Adrenal gland (tissue), 12 donors: ENCODE data around the gene RTEL1. TPM values are rescaled to one million over a fixed set of nuclear protein-coding genes. Genes with fewer than 3 reads are reported as not detected.
"Not testable (repeated sequence)": the region's sequence is repeated elsewhere in the genome, so short reads cannot be mapped to it uniquely, and the experiment has no call there.

Experiments
- DNase-seq, 7 donors: peaks; one replicate each; pipeline ENCODE4 v3.0.0-alpha.2; 2019 to 2020
- H3K27ac ChIP-seq, 5 donors: fragments of 200-600 bp; sonication (generic) in 4 of 5; 1 replicate in 3 of 5; 2 replicates in 2 of 5; pipeline versions ENCODE4 v1.5.1 to v1.8.0; 2016 to 2020; ENCODE audit warnings: mild to moderate bottlenecking in 1 of 5
- H3K27me3 ChIP-seq: fragments of 200-600 bp; 2 replicates; pipeline ENCODE4 v1.8.0; 2021
- H3K36me3 ChIP-seq, 2 donors: fragments of 200-600 bp; replicated peaks in 1 of 2; 1 replicate in 1 of 2; 2 replicates in 1 of 2; pipeline versions ENCODE4 v1.5.1 to v1.8.0; 2018 to 2022
- H3K4me1 ChIP-seq, 2 donors: fragments of 200-600 bp; replicated peaks in 1 of 2; 1 replicate in 1 of 2; 2 replicates in 1 of 2; pipeline versions ENCODE4 v1.5.1 to v1.8.0; 2018 to 2021
- H3K4me3 ChIP-seq, 4 donors: fragments of 200-600 bp; sonication (generic) in 3 of 4; one replicate each; pipeline ENCODE4 v1.5.1; 2016 to 2018
- H3K9me3 ChIP-seq, 3 donors: fragments of 200-600 bp; sonication (generic) in 1 of 3; replicated peaks in 1 of 3; 1 replicate in 2 of 3; 2 replicates in 1 of 3; pipeline versions ENCODE4 v1.5.1 to v1.8.0; 2016 to 2021
- CTCF ChIP-seq, 6 experiments: fragments of 450-650 bp in 4 of 6; fragments of 200-600 bp in 2 of 6; sonication (generic) in 1 of 6; IDR thresholded peaks; 1 replicate in 5 of 6; 2 replicates in 1 of 6; pipeline versions ENCODE4 v1.5.1 to v1.8.0; 2016 to 2021; ENCODE audit warnings: antibody characterized with exemption in 6 of 6, mild to moderate bottlenecking in 2 of 6, moderate library complexity in 1 of 6
- POLR2A ChIP-seq, 2 donors: fragments of 450-650 bp; IDR thresholded peaks; one replicate each; pipeline ENCODE4 v1.6.1; 2017; ENCODE audit warnings: antibody characterized with exemption in 2 of 2, mild to moderate bottlenecking in 2 of 2, moderate library complexity in 1 of 2
- WGBS, 4 donors: extraction: QIAGEN DNeasy Blood & Tissue Kit in 2 of 4; methylation state at CpG; one replicate each; pipeline versions ENCODE4 v1.1.5 to v1.1.7; 2013 to 2017; 5-methylcytosine and 5-hydroxymethylcytosine counted together
- intact Hi-C, 2 donors: fragments of 100-400 bp; cut with DNase I; formaldehyde crosslinking; loops; one replicate each; pipeline versions ENCODE4 v1.14.1 to v1.15.0; 2022 to 2023
- polyA plus RNA-seq, 3 donors: library from polyadenylated mRNA; stranded (reverse); fragments of 200-250 nt in 2 of 3; fragments of 350-450 nt in 1 of 3; fragmentation: Illumina TruSeq in 1 of 3; extraction: RNeasy Lipid Tissue Mini Kit (QIAGEN cat#74804) in 1 of 3; gene quantifications; one replicate each; pipeline ENCODE4 v1.2.3, GENCODE V29; 2013 to 2014
- total RNA-seq, 9 donors: library from RNA; depleted of rRNA in 4 of 9; stranded (reverse); fragments of >200 nt in 4 of 9; fragments of 120-200 nt in 1 of 9; fragmentation: NEBNext Ultra II Directional in 1 of 9; extraction: Animal tissue kit (Norgen Biotek cat#: 25700) in 1 of 9; gene quantifications; one replicate each; pipeline versions ENCODE4 v1.1.0 to v1.2.4, GENCODE V29; 2013 to 2023
- donor health status: healthy with polysubstance abuse.
- donor health status: Bipolar disorder and iron deficiency.
- donor health status: DM: yes; HTN: yes; CAD: no.
- donor health status: DM: no; HTN: no; CAD: no.
- donor health status: DM: no; HTN: no; CAD: no.
- donor health status: DM: yes; HTN: yes; CAD: no.

RTEL1 gene
- total and polyA plus RNA-seq, 12 donors: 9.4 to 110 (median 32.1) TPM

GRCh38 chr20:63643946-63644345, 14.2 kb upstream of the RTEL1 start:
- intact Hi-C loops: no loop called here
- DNase-seq: no peak
- no peak for TF ChIP-seq CTCF (IDR thresholded peaks at IDR 0.05)
- TF ChIP-seq POLR2A (IDR thresholded peaks at IDR 0.05): no peak
- H3K36me3 ChIP-seq: no peaks in the 10 kb centered on the region
- peaks cover 5 to 6% of the 10 kb centered on the region in 2 donors for H3K4me1 ChIP-seq
- no peak overlapping the region for H3K4me3 ChIP-seq
- 92 to 96% (median 94%) methylated on average over 12 to 15 of the region's 15 CpGs for WGBS, 4 donors
- H3K27ac ChIP-seq: no peak overlapping the region
- H3K27me3 ChIP-seq: no peaks in the 10 kb centered on the region
- H3K9me3 ChIP-seq: no peaks in the 10 kb centered on the region

- H3K4me1 ChIP-seq: peaks cover 5 to 6% of the 10 kb centered on the region in 2 donors
- H3K9me3 ChIP-seq: no peaks in the 10 kb centered on the region
- H3K36me3 ChIP-seq: no peaks in the 10 kb centered on the region
- intact Hi-C loops: no loop called here
- no peak overlapping the region for H3K27ac ChIP-seq
- no peak overlapping the region for H3K4me3 ChIP-seq
- H3K27me3 ChIP-seq: no peaks in the 10 kb centered on the region
- 82 to 95% (median 87%) methylated on average over 2 to 4 of the region's 4 CpGs for WGBS, 4 donors
- no peak for DNase-seq
- TF ChIP-seq POLR2A (IDR thresholded peaks at IDR 0.05) (no peak), CTCF (IDR thresholded peaks at IDR 0.05) (no peak)
Measured at GRCh38 chr20:63645218-63645617, 12.9 kb upstream of the RTEL1 start.

- Histone ChIP-seq H3K27ac (no peak overlapping the region), H3K9me3 (no peaks in the 10 kb centered on the region), H3K36me3 (no peaks in the 10 kb centered on the region), H3K4me3 (no peak overlapping the region), H3K4me1 (peaks cover 15 to 17% of the 10 kb centered on the region in 2 donors), H3K27me3 (no peaks in the 10 kb centered on the region)
- intact Hi-C loops: no loop called here
- TF ChIP-seq POLR2A (IDR thresholded peaks at IDR 0.05) (no peak), CTCF (IDR thresholded peaks at IDR 0.05) (no peak)
- 90 to 96% (median 95%) methylated on average over 6 of the region's 6 CpGs for WGBS, 4 donors
- no peak for DNase-seq
Measured at GRCh38 chr20:63648190-63648589, 9.9 kb upstream of the RTEL1 start.

GRCh38 chr20:63648895-63649589, 9.1 kb upstream of the RTEL1 start:
- Histone ChIP-seq H3K4me1 (peaks cover 15 to 22% of the 10 kb centered on the region in 2 donors), H3K4me3 (no peak overlapping the region), H3K9me3 (no peaks in the 10 kb centered on the region), H3K36me3 (no peaks in the 10 kb centered on the region), H3K27ac (no peak overlapping the region), H3K27me3 (no peaks in the 10 kb centered on the region)
- intact Hi-C loops: no loop called here
- TF ChIP-seq CTCF (IDR thresholded peaks at IDR 0.05): no peak
- no peak for TF ChIP-seq POLR2A (IDR thresholded peaks at IDR 0.05)
- DNase-seq: no peak
- WGBS, 4 donors: 79 to 97% (median 89%) methylated on average over 4 to 11 of the region's 11 CpGs

GRCh38 chr20:63650486-63650885, 7.6 kb upstream of the RTEL1 start:
- H3K36me3 ChIP-seq, H3K27ac ChIP-seq, DNase-seq, H3K4me3 ChIP-seq, H3K27me3 ChIP-seq, intact Hi-C loops, H3K9me3 ChIP-seq: not testable (repeated sequence)
- peaks cover 15 to 24% of the 10 kb centered on the region in 2 donors for H3K4me1 ChIP-seq
- 70 to 77% methylated on average over 24 to 25 of the region's 25 CpGs; no CpG with 5 or more reads in 2 of the 4 donors for WGBS, 4 donors
